Naive thymus-derived CD4-positive, alpha-beta T cell (primary cell): Measurements from ENCODE around the gene CD248. TPM values are rescaled to one million over a fixed set of nuclear protein-coding genes. Genes with fewer than 3 reads are reported as not detected.

Experiments
- ATAC-seq: fragments of 150-1000 bp; cut with Tn5 transposase; 2 replicates; pipeline ENCODE4 v1.10.0; 2021; ENCODE audit warnings: mild to moderate bottlenecking, moderate library complexity
- CTCF ChIA-PET: fragments of 350-600 bp; sonication (Branson Sonifier 250); formaldehyde crosslinking; loops from one replicate; lab custom pipeline; 2021; ENCODE audit warnings: antibody characterized with exemption; lab: Charles Lee
- POLR2A ChIA-PET: fragments of 350-600 bp; sonication (Branson Sonifier 250); formaldehyde crosslinking; loops from one replicate; lab custom pipeline; 2021; ENCODE audit warnings: antibody characterized with exemption, inconsistent platforms; lab: Charles Lee
- DNase-seq, 9 donors: peaks; one replicate each; pipeline versions ENCODE4 v3.0.0 to v3.0.0-alpha.2; 2020 to 2022; ENCODE audit warnings: mixed read lengths in 1 of 9
- H3K27ac ChIP-seq: one replicate; pipeline ENCODE4 v1.7.0; 2013; ENCODE audit warnings: mild to moderate bottlenecking, low read depth, low read length, moderate library complexity
- H3K27me3 ChIP-seq, 2 donors: one replicate each; pipeline ENCODE4 v1.7.0; 2013; ENCODE audit warnings: low read length in 2 of 2, mild to moderate bottlenecking in 2 of 2, moderate library complexity in 2 of 2; ENCODE audit not compliant: control insufficient read depth in 2 of 2, insufficient read depth in 2 of 2
- H3K36me3 ChIP-seq, 3 experiments: 1 replicate in 2 of 3; 2 replicates in 1 of 3; pipeline ENCODE4 v1.7.0; 2013; ENCODE audit warnings: low read length in 3 of 3, mild to moderate bottlenecking in 3 of 3, moderate library complexity in 1 of 3; ENCODE audit not compliant: insufficient read depth in 3 of 3, control insufficient read depth in 2 of 3
- H3K4me1 ChIP-seq, 2 donors: one replicate each; pipeline ENCODE4 v1.7.0; 2013; ENCODE audit warnings: low read length in 2 of 2, mild to moderate bottlenecking in 2 of 2, moderate library complexity in 1 of 2; ENCODE audit not compliant: control insufficient read depth in 2 of 2, insufficient read depth in 2 of 2
- H3K4me3 ChIP-seq: 2 replicates; pipeline ENCODE4 v1.7.0; 2013; ENCODE audit warnings: mild to moderate bottlenecking, low read length
- H3K9me3 ChIP-seq, 3 experiments: 1 replicate in 2 of 3; 2 replicates in 1 of 3; pipeline ENCODE4 v1.7.0; 2013; ENCODE audit warnings: low read length in 3 of 3; ENCODE audit not compliant: control insufficient read depth in 2 of 3
- H3K27ac Mint-ChIP-seq, 9 donors: one replicate each; pipeline ENCODE4 v1.8.0; 2020 to 2022; ENCODE audit warnings: mixed read lengths in 9 of 9, mild to moderate bottlenecking in 8 of 9, moderate library complexity in 5 of 9, inconsistent platforms in 2 of 9
- H3K27me3 Mint-ChIP-seq, 5 donors: one replicate each; pipeline ENCODE4 v1.8.0; 2021 to 2022; ENCODE audit warnings: mixed read lengths in 5 of 5, mild to moderate bottlenecking in 1 of 5
- H3K36me3 Mint-ChIP-seq, 5 donors: one replicate each; pipeline ENCODE4 v1.8.0; 2020 to 2022; ENCODE audit warnings: mixed read lengths in 5 of 5, mild to moderate bottlenecking in 3 of 5, inconsistent platforms in 1 of 5
- H3K4me1 Mint-ChIP-seq, 7 donors: one replicate each; pipeline ENCODE4 v1.8.0; 2020 to 2022; ENCODE audit warnings: mixed read lengths in 7 of 7, mild to moderate bottlenecking in 3 of 7, inconsistent platforms in 1 of 7
- H3K4me3 Mint-ChIP-seq, 10 donors: one replicate each; pipeline ENCODE4 v1.8.0; 2020 to 2022; ENCODE audit warnings: mild to moderate bottlenecking in 10 of 10, mixed read lengths in 10 of 10, moderate library complexity in 6 of 10, inconsistent platforms in 2 of 10
- H3K9me3 Mint-ChIP-seq, 11 donors: one replicate each; pipeline ENCODE4 v1.8.0; 2020 to 2022; ENCODE audit warnings: mixed read lengths in 11 of 11, mild to moderate bottlenecking in 4 of 11, inconsistent platforms in 1 of 11, moderate library complexity in 1 of 11
- intact Hi-C, 2 donors: fragments of 100-400 bp; cut with micrococcal nuclease; formaldehyde crosslinking; loops; one replicate each; pipeline ENCODE4 v1.15.1; 2023
- polyA plus RNA-seq, 2 donors: library from polyadenylated mRNA; unstranded; fragments of 300-500 nt; fragmentation: Illumina TruSeq; gene quantifications; one replicate each; pipeline ENCODE4 v1.2.3, GENCODE V29; 2021
- total RNA-seq, 6 experiments: library from RNA in 5 of 6; stranded (reverse) in 5 of 6; gene quantifications; 1 replicate in 5 of 6; 2 replicates in 1 of 6; pipeline ENCODE4 v1.2.3 and lab custom pipeline; 2021 to 2026

CD248 gene
- total and polyA plus RNA-seq, 7 experiments from 2014 or later: 0.36 to 10.9 (median 2.5) TPM

GRCh38 chr11:66290330-66290621, 26.6 kb downstream of the CD248 start:
- H3K36me3 ChIP-seq: peaks cover 0 to 2% (median 0%) of the 10 kb centered on the region in 3 experiments
- H3K4me3 ChIP-seq: no peak overlapping the region
- H3K27ac ChIP-seq: no peak overlapping the region
- H3K27me3 Mint-ChIP-seq: peaks cover 13 to 35% (median 13%) of the 10 kb centered on the region in 5 donors
- intact Hi-C loops: no loop called here
- H3K4me3 Mint-ChIP-seq: peak overlapping the region; percentile 86 to 96 (median 90)
- no peaks in the 10 kb centered on the region for H3K9me3 ChIP-seq
- H3K9me3 Mint-ChIP-seq: peaks cover 0 to 1% (median 0%) of the 10 kb centered on the region in 11 donors
- H3K4me1 Mint-ChIP-seq: peaks cover 16 to 46% (median 37%) of the 10 kb centered on the region in 7 donors
- H3K36me3 Mint-ChIP-seq: peaks cover 0 to 4% (median 0%) of the 10 kb centered on the region in 5 donors
- H3K4me1 ChIP-seq: peaks cover 18 to 19% of the 10 kb centered on the region in 2 donors
- no peak for ATAC-seq
- peak overlapping the region in 5 of 9 donors; percentile 42 to 94 (median 45) for H3K27ac Mint-ChIP-seq
- ChIA-PET POLR2A (interaction anchor here (1.3 to 2.4 kb wide), 5 partner anchors 19 to 131 kb away, joined by 3 to 15 read pairs (median 9); partner anchors contain the start of gene CD248), CTCF (interaction anchor here (0.8 kb wide), 1 partner anchor 96 kb away, joined by 4 read pairs; no protein-coding TSS in a partner anchor)
- no peak for DNase-seq
- H3K27me3 ChIP-seq: peaks cover 0 to 7% of the 10 kb centered on the region in 2 donors

- Mint-ChIP-seq H3K9me3 (peaks cover 0 to 1% (median 0%) of the 10 kb centered on the region in 11 donors), H3K36me3 (peaks cover 0 to 4% (median 0%) of the 10 kb centered on the region in 5 donors), H3K27me3 (peaks cover 13 to 35% (median 13%) of the 10 kb centered on the region in 5 donors), H3K27ac (peak overlapping the region; percentile 74 to 97 (median 92)), H3K4me3 (peak overlapping the region; percentile 86 to 96 (median 90)), H3K4me1 (peaks cover 16 to 46% (median 37%) of the 10 kb centered on the region in 7 donors)
- Histone ChIP-seq H3K36me3 (peaks cover 0 to 8% (median 0%) of the 10 kb centered on the region in 3 experiments), H3K9me3 (no peaks in the 10 kb centered on the region), H3K4me1 (peaks cover 18 to 19% of the 10 kb centered on the region in 2 donors), H3K27ac (peak overlapping the region; percentile 76), H3K27me3 (peaks cover 0 to 7% of the 10 kb centered on the region in 2 donors), H3K4me3 (peak overlapping the region; percentile 99)
- intact Hi-C loops: loop anchor here (1.0 to 10.0 kb wide), 10 partner anchors 21 to 1195 kb away; partner anchors contain the start of genes NPAS4 (in 2 of the 2), RAB1B (in 2 of the 2), AIP (in 1 of the 2) and BANF1 (in 1 of the 2)
- peak; percentile 60 for ATAC-seq
- peak in 2 of 9 donors; percentile 82 to 87 for DNase-seq
- CTCF ChIA-PET: interaction anchor here (1.0 to 2.5 kb wide), 3 partner anchors 21 to 67 kb away, joined by 3 to 12 read pairs (median 8); no protein-coding TSS in a partner anchor
- POLR2A ChIA-PET: interaction anchor here (0.5 to 4.4 kb wide), 25 partner anchors 9 to 1131 kb away, joined by 3 to 28 read pairs (median 3); partner anchors contain the start of genes BRMS1, CCDC87, CCS and CD248
Measured at GRCh38 chr11:66289548-66290329, 27.1 kb downstream of the CD248 start.

- H3K9me3 ChIP-seq: no peaks in the 10 kb centered on the region
- peak within 1 kb of the TSS; percentile 99 for H3K4me3 ChIP-seq
- Mint-ChIP-seq H3K4me3 (peak within 1 kb of the TSS; percentile 86 to 96 (median 90)), H3K9me3 (peaks cover 0 to 1% (median 0%) of the 10 kb centered on the region in 11 donors), H3K27me3 (peaks cover 13 to 35% (median 13%) of the 10 kb centered on the region in 5 donors), H3K4me1 (peaks cover 17 to 46% (median 37%) of the 10 kb centered on the region in 7 donors), H3K36me3 (peaks cover 0 to 4% (median 0%) of the 10 kb centered on the region in 5 donors), H3K27ac (peak within 1 kb of the TSS; percentile 74 to 97 (median 92))
- ChIA-PET CTCF (interaction anchor here (0.6 to 2.5 kb wide), 4 partner anchors 22 to 1119 kb away, joined by 3 to 12 read pairs (median 6); partner anchors contain the start of gene SPDYC), POLR2A (interaction anchor here (0.5 to 4.4 kb wide), 27 partner anchors 8 to 1130 kb away, joined by 3 to 28 read pairs (median 3); partner anchors contain the start of genes BRMS1, CCDC87, CCS and CD248)
- intact Hi-C loops: loop anchor here (1.0 to 10.0 kb wide), 10 partner anchors 21 to 1196 kb away; partner anchors contain the start of genes NPAS4 (in 2 of the 2), RAB1B (in 2 of the 2), AIP (in 1 of the 2) and BANF1 (in 1 of the 2)
- ATAC-seq (peak; percentile 96), DNase-seq (peak; percentile 92 to 99 (median 99))
- peaks cover 18 to 19% of the 10 kb centered on the region in 2 donors for H3K4me1 ChIP-seq
- peak within 1 kb of the TSS; percentile 76 for H3K27ac ChIP-seq
- peaks cover 0 to 7% of the 10 kb centered on the region in 2 donors for H3K27me3 ChIP-seq
- H3K36me3 ChIP-seq: peaks cover 0 to 13% (median 0%) of the 10 kb centered on the region in 3 experiments
Measured at GRCh38 chr11:66288671-66289547, 27.9 kb downstream of the CD248 start, which contains the start of gene YIF1A. YIF1A (minus strand) TSS chr11:66289143; CDS start chr11:66288985, 158 bp downstream.

GRCh38 chr11:66287889-66288670, 28.8 kb downstream of the CD248 start:
- CTCF ChIA-PET: interaction anchor here (0.6 to 2.5 kb wide), 3 partner anchors 23 to 1118 kb away, joined by 3 to 12 read pairs (median 8); partner anchors contain the start of gene SPDYC
- H3K9me3 Mint-ChIP-seq: peaks cover 0 to 1% (median 0%) of the 10 kb centered on the region in 11 donors
- Histone ChIP-seq H3K27ac (peak overlapping the region; percentile 76), H3K36me3 (peaks cover 0 to 13% (median 0%) of the 10 kb centered on the region in 3 experiments), H3K4me3 (peak overlapping the region; percentile 99), H3K4me1 (peaks cover 19 to 20% of the 10 kb centered on the region in 2 donors), H3K9me3 (no peaks in the 10 kb centered on the region), H3K27me3 (peaks cover 0 to 5% of the 10 kb centered on the region in 2 donors)
- intact Hi-C loops: loop anchor here (10.0 kb wide), 3 partner anchors 233 to 1197 kb away; partner anchors contain the start of genes AIP (in 1 of the 2), MALAT1 (in 1 of the 2) and SF3B2 (in 1 of the 2)
- ATAC-seq: no peak
- H3K36me3 Mint-ChIP-seq: peaks cover 0 to 4% (median 0%) of the 10 kb centered on the region in 5 donors
- POLR2A ChIA-PET: interaction anchor here (0.6 to 4.4 kb wide), 13 partner anchors 7 to 428 kb away, joined by 3 to 28 read pairs (median 4); partner anchors contain the start of genes BRMS1, CNIH2, MUS81 and RAB1B
- no peak for DNase-seq
- H3K4me1 Mint-ChIP-seq: peaks cover 19 to 49% (median 40%) of the 10 kb centered on the region in 7 donors
- H3K27ac Mint-ChIP-seq: peak overlapping the region; percentile 73 to 93 (median 88)
- H3K27me3 Mint-ChIP-seq: peaks cover 7 to 28% (median 7%) of the 10 kb centered on the region in 5 donors
- H3K4me3 Mint-ChIP-seq: peak overlapping the region; percentile 86 to 96 (median 90)
